HEK293 (cell line): ENCODE results near the gene RPS6KA2.

ENCODE experiments used
- ZFP41 ChIP-seq: fragments of 450-650 bp; formaldehyde crosslinking; IDR thresholded peaks from 2 replicates; pipeline ENCODE4 v1.5.1; 2016; ENCODE audit warnings: missing biosample characterization, missing genetic modification characterization, borderline replicate concordance
- ZNF274 ChIP-seq, 2 experiments: fragments of 200-500 bp in 1 of 2; fragments of 450-650 bp in 1 of 2; sonication (Bioruptor generic) in 1 of 2; formaldehyde crosslinking in 1 of 2; IDR thresholded peaks; 2 replicates each; pipeline versions ENCODE4 v1.5.1 to v1.6.1; 2014 to 2016; ENCODE audit warnings: borderline replicate concordance in 1 of 2, inconsistent platforms in 1 of 2, low read length in 1 of 2, missing biosample characterization in 1 of 2, missing genetic modification characterization in 1 of 2
- TF ChIP-seq, protein P1 (sequence below): fragments of 450-650 bp; formaldehyde crosslinking; IDR thresholded peaks from 2 replicates; pipeline ENCODE4 v1.5.1; 2016; ENCODE audit warnings: missing biosample characterization, missing genetic modification characterization

DNA sequence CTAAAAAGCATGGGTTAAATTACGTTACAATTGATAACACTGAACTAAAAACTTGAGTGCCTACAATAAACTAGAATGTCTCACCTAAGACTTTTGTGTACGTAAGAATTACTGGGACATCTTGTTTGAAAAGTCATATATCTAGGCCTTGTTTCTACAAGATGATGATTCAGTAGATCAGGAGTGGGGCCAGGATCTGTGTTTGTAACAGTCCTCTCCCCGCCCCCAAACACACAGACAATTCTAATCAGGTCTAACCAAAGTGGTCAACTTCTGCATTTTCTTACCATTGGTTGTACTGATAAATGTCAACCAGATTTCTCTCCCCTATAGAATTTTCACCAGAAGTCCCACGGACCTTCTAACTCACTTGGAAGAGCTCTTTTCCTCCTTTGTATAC, 97.5 kb downstream of the RPS6KA2 start:
- no peak for TF ChIP-seq ZFP41 (tag by site-specific recombination)
- no peak for TF ChIP-seq ZNF274 (IDR thresholded peaks at IDR 0.05; ENCODE audit: low read length)
- no peak for TF ChIP-seq ZNF274 (tag by site-specific recombination; IDR thresholded peaks at IDR 0.05; ENCODE audit: borderline replicate concordance)
- TF ChIP-seq, protein P1, sequence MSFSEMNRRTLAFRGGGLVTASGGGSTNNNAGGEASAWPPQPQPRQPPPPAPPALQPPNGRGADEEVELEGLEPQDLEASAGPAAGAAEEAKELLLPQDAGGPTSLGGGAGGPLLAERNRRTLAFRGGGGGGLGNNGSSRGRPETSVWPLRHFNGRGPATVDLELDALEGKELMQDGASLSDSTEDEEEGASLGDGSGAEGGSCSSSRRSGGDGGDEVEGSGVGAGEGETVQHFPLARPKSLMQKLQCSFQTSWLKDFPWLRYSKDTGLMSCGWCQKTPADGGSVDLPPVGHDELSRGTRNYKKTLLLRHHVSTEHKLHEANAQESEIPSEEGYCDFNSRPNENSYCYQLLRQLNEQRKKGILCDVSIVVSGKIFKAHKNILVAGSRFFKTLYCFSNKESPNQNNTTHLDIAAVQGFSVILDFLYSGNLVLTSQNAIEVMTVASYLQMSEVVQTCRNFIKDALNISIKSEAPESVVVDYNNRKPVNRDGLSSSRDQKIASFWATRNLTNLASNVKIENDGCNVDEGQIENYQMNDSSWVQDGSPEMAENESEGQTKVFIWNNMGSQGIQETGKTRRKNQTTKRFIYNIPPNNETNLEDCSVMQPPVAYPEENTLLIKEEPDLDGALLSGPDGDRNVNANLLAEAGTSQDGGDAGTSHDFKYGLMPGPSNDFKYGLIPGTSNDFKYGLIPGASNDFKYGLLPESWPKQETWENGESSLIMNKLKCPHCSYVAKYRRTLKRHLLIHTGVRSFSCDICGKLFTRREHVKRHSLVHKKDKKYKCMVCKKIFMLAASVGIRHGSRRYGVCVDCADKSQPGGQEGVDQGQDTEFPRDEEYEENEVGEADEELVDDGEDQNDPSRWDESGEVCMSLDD (tag by site-specific recombination): no peak
